Endodermal cell (in vitro differentiated cells): ENCODE results near the gene BMP7. TPM values are rescaled to one million over a fixed set of nuclear protein-coding genes. Genes with fewer than 3 reads are reported as not detected.

ENCODE experiments used
- DNase-seq: peaks from one replicate; pipeline ENCODE4 v3.0.0-alpha.2; 2017
- H3K27ac ChIP-seq: 2 replicates; pipeline ENCODE4 v1.5.1; 2013; ENCODE audit warnings: mild to moderate bottlenecking, low read depth, low read length, moderate library complexity
- H3K27me3 ChIP-seq: 2 replicates; pipeline ENCODE4 v1.6.1; 2013; ENCODE audit warnings: mild to moderate bottlenecking, low read length, moderate library complexity; ENCODE audit not compliant: insufficient read depth, control insufficient read depth, poor library complexity, severe bottlenecking
- H3K36me3 ChIP-seq: 2 replicates; pipeline ENCODE4 v1.7.0; 2013; ENCODE audit warnings: mild to moderate bottlenecking, low read length, moderate library complexity; ENCODE audit not compliant: control insufficient read depth, insufficient read depth
- H3K4me1 ChIP-seq: one replicate; pipeline ENCODE4 v1.7.0; 2013; ENCODE audit warnings: low read length; ENCODE audit not compliant: control insufficient read depth, insufficient read depth
- H3K4me3 ChIP-seq: 2 replicates; pipeline ENCODE4 v1.5.1; 2013; ENCODE audit warnings: mild to moderate bottlenecking, low read length, moderate library complexity
- H3K9ac ChIP-seq: 2 replicates; pipeline ENCODE4 v1.6.1; 2013; ENCODE audit warnings: mild to moderate bottlenecking, low read length, moderate library complexity; ENCODE audit not compliant: poor library complexity, severe bottlenecking; ENCODE audit errors: extremely low read depth
- H3K9me3 ChIP-seq: 2 replicates; pipeline ENCODE4 v1.6.1; 2013; ENCODE audit warnings: mild to moderate bottlenecking, low read length, moderate library complexity; ENCODE audit not compliant: control insufficient read depth
- H3K27ac Mint-ChIP-seq: 2 replicates; pipeline ENCODE4 v1.8.0; 2020; ENCODE audit warnings: mixed read lengths
- H3K27me3 Mint-ChIP-seq: 2 replicates; pipeline ENCODE4 v1.8.0; 2021; ENCODE audit warnings: mild to moderate bottlenecking, mixed read lengths; ENCODE audit not compliant: insufficient read depth
- H3K36me3 Mint-ChIP-seq: 2 replicates; pipeline ENCODE4 v1.8.0; 2020; ENCODE audit warnings: low read depth, mixed read lengths
- H3K4me1 Mint-ChIP-seq: 2 replicates; pipeline ENCODE4 v1.8.0; 2020; ENCODE audit warnings: mixed read lengths
- H3K4me3 Mint-ChIP-seq: 2 replicates; pipeline ENCODE4 v1.8.0; 2020; ENCODE audit warnings: mild to moderate bottlenecking, moderate library complexity, mixed read lengths
- H3K9me3 Mint-ChIP-seq: 2 replicates; pipeline ENCODE4 v1.8.0; 2020; ENCODE audit warnings: mild to moderate bottlenecking, mixed read lengths
- WGBS, 2 experiments: methylation state at CpG; one replicate each; pipeline versions ENCODE4 v1.1.5 to v1.1.7; 2013; ENCODE audit warnings: missing lambda C conversion rate in 2 of 2, mixed read lengths in 1 of 2; ENCODE audit not compliant: insufficient coverage in 1 of 2, insufficient read length in 1 of 2; 5-methylcytosine and 5-hydroxymethylcytosine counted together
- total RNA-seq, 2 donors: library from RNA; stranded (reverse); fragmentation: NEBNext Ultra II Directional in 1 of 2; extraction: Animal tissue kit (Norgen Biotek cat#: 25700) in 1 of 2; gene quantifications; 2 replicates in 1 of 2; 3 replicates in 1 of 2; pipeline ENCODE4 v1.2.1, GENCODE V29; 2021
- TF ChIP-seq, protein P1 (sequence below): fragments of 200-600 bp; sonication (generic); conservative IDR thresholded peaks from 2 replicates; pipeline ENCODE4 v1.5.0; 2021; ENCODE audit warnings: antibody characterized with exemption, mild to moderate bottlenecking

Gene BMP7
- total RNA-seq, 2 donors from 2014 or later: 45.6 to 49.6 TPM

GRCh38 chr20:57195023-57195422, 71.4 kb downstream of the BMP7 start:
- Mint-ChIP-seq H3K36me3 (peaks cover 39% of the 10 kb centered on the region), H3K9me3 (no peaks in the 10 kb centered on the region), H3K4me3 (no peak overlapping the region), H3K27ac (no peak overlapping the region), H3K4me1 (no peaks in the 10 kb centered on the region), H3K27me3 (no peaks in the 10 kb centered on the region)
- no peak overlapping the region for H3K9ac ChIP-seq
- H3K36me3 ChIP-seq: peaks cover 9% of the 10 kb centered on the region
- no peaks in the 10 kb centered on the region for H3K9me3 ChIP-seq
- H3K4me3 ChIP-seq: no peak overlapping the region
- H3K27ac ChIP-seq: no peak overlapping the region
- H3K4me1 ChIP-seq: no peaks in the 10 kb centered on the region
- WGBS, 2 experiments: 93% methylated on average over 10 of the region's 10 CpGs; no CpG with 5 or more reads in 1 of the 2 experiments
- DNase-seq: no peak
- H3K27me3 ChIP-seq: no peaks in the 10 kb centered on the region
- TF ChIP-seq, protein P1, sequence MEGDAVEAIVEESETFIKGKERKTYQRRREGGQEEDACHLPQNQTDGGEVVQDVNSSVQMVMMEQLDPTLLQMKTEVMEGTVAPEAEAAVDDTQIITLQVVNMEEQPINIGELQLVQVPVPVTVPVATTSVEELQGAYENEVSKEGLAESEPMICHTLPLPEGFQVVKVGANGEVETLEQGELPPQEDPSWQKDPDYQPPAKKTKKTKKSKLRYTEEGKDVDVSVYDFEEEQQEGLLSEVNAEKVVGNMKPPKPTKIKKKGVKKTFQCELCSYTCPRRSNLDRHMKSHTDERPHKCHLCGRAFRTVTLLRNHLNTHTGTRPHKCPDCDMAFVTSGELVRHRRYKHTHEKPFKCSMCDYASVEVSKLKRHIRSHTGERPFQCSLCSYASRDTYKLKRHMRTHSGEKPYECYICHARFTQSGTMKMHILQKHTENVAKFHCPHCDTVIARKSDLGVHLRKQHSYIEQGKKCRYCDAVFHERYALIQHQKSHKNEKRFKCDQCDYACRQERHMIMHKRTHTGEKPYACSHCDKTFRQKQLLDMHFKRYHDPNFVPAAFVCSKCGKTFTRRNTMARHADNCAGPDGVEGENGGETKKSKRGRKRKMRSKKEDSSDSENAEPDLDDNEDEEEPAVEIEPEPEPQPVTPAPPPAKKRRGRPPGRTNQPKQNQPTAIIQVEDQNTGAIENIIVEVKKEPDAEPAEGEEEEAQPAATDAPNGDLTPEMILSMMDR: no peak

- WGBS, 2 experiments: 94 to 98% methylated on average over 6 to 7 of the region's 7 CpGs
- Histone ChIP-seq H3K36me3 (peaks cover 9% of the 10 kb centered on the region), H3K27ac (no peak overlapping the region), H3K4me1 (no peaks in the 10 kb centered on the region), H3K27me3 (no peaks in the 10 kb centered on the region), H3K4me3 (no peak overlapping the region), H3K9ac (no peak overlapping the region), H3K9me3 (no peaks in the 10 kb centered on the region)
- peaks cover 39% of the 10 kb centered on the region for H3K36me3 Mint-ChIP-seq
- no peak for DNase-seq
- no peaks in the 10 kb centered on the region for H3K9me3 Mint-ChIP-seq
- TF ChIP-seq, protein P1: no peak
- no peaks in the 10 kb centered on the region for H3K27me3 Mint-ChIP-seq
- H3K27ac Mint-ChIP-seq: no peak overlapping the region
- H3K4me3 Mint-ChIP-seq: no peak overlapping the region
- no peaks in the 10 kb centered on the region for H3K4me1 Mint-ChIP-seq
Measured at GRCh38 chr20:57194154-57194553, 72.3 kb downstream of the BMP7 start.

DNA sequence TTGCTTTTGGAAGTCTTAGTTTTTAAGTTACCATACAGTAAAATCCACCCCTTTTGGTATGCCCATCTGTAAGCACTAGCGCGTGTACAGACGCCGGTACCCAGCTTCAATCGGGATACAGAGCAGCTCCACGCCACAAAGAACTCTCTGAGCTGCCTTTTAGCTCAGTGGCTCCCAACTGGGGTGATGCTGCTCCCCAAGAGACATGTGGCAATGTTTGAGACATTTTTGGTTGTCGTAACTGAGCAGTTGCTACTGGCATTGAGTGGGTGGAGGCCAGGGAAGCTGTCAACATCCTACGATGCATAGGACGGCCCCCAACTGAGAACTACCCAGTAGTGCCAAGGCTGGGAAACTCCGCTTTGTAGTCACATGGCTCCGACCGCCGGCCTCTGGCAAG, 73.3 kb downstream of the BMP7 start:
- H3K9me3 Mint-ChIP-seq: no peaks in the 10 kb centered on the region
- H3K9ac ChIP-seq: no peak overlapping the region
- no peaks in the 10 kb centered on the region for H3K27me3 Mint-ChIP-seq
- H3K27ac Mint-ChIP-seq: no peak overlapping the region
- H3K36me3 ChIP-seq: peaks cover 9% of the 10 kb centered on the region
- TF ChIP-seq, protein P1: no peak
- no peak for DNase-seq
- H3K27me3 ChIP-seq: no peaks in the 10 kb centered on the region
- no peak overlapping the region for H3K27ac ChIP-seq
- WGBS, 2 experiments: 93 to 95% methylated on average over 13 of the region's 13 CpGs
- no peak overlapping the region for H3K4me3 Mint-ChIP-seq
- H3K4me1 Mint-ChIP-seq: no peaks in the 10 kb centered on the region
- H3K4me3 ChIP-seq: no peak overlapping the region
- peaks cover 39% of the 10 kb centered on the region for H3K36me3 Mint-ChIP-seq
- no peaks in the 10 kb centered on the region for H3K4me1 ChIP-seq
- H3K9me3 ChIP-seq: no peaks in the 10 kb centered on the region
